SHP77 treated with DMSO at 0.1 percent for 48 hours (cell line): ENCODE results near the gene LRTM2.

Source experiments
- DNase-seq: peaks from one replicate; lab custom pipeline; 2025; lab: John Stamatoyannopoulos, UW

LRTM2 gene

GRCh38 chr12:1820191-1820895 is at the start of gene LRTM2:
Gene LRTM2, plus strand, starts transcription at chr12:1820565. Its CDS starts 7,584 bp downstream, at chr12:1828149.
- DNase-seq, result no peak

- no peak for DNase-seq
Measured at GRCh38 chr12:1773937-1774655, 46.3 kb upstream of the LRTM2 start.

GRCh38 chr12:1776170-1776921 is 44.0 kb upstream of the LRTM2 start:
- DNase-seq, result no peak

DNA sequence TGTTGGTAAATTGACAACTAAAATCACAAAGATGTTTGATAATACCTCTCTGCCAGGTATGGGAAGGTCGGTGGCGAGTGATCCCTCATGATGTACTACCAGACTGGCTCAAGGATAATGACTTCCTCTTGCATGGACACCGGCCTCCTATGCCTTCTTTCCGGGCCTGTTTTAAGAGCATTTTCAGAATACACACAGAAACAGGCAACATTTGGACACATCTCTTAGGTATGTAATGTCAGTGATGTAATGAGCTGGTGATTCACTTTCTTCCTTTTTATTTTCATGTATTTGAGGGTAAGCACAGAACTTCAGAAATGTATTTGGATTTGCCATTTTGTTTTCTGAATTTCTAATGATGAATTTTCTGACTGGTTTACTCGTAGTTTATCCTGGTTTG is 42.6 kb upstream of the LRTM2 start:
- DNase-seq, result no peak

GRCh38 chr12:1778911-1779310 is 41.5 kb upstream of the LRTM2 start:
- no peak for DNase-seq

DNA sequence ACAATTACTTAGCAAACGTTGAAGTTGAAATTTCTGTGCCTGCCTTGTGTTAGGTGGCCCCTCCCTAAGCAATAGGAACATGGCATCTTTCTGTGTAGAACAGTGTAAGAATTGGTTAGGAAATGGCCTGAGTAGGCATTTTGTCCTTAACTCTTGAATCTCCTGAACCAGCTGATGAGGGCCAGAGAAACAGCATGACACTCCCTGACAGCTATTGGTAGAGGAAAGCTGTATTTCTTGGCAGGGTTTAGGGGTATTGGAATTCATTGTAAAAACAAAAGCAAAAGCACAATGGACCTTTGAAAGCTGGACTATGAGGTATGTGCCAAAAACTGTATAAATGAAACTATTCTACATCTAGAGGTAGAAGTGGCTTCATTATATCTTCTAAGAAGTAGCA is 40.6 kb upstream of the LRTM2 start:
- no peak for DNase-seq

GRCh38 chr12:1781772-1782171 is 38.6 kb upstream of the LRTM2 start:
- DNase-seq, result no peak

- DNase-seq, result no peak
Measured at GRCh38 chr12:1782215-1782614, 38.1 kb upstream of the LRTM2 start.

- no peak for DNase-seq
Measured at GRCh38 chr12:1787714-1788113, 32.7 kb upstream of the LRTM2 start.

GRCh38 chr12:1790444-1790843 is 29.9 kb upstream of the LRTM2 start:
- DNase-seq, result no peak

DNA sequence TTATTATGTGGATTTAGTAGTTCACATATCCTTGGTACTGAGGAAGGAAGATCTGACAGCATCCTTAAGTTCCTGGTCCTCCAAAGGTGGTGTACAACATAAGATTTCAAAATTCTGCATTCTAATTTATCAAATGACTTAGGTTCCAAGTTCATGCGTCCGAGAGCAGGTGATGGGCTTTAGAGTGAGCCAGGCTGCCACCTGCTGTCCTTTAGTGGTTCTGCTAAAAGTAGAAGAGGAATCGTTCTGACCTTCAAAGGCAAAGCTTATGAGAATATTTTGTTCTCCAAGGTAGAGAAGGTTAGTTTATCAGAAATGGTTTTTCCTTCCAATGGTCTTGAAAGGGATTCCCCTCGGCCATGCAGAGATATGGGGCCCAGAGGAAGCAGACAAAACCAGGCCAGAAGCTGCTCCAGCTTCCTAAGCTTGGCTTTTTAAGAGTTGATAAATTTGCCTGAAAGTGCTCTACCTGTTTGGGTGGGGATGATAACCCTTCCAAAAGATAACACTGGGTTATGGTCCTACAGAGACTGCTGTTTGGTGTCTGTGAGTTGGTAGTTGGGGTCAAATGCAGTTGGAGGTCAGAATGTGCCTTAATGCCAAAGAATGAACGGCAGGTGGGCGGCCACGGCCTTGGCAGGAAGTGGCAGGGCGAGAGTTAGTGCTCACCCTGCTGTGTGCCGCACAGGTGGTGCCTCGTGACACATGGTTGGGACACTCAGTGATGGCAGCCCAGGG is 29.1 kb upstream of the LRTM2 start:
- DNase-seq, result peak; percentile 1

DNA sequence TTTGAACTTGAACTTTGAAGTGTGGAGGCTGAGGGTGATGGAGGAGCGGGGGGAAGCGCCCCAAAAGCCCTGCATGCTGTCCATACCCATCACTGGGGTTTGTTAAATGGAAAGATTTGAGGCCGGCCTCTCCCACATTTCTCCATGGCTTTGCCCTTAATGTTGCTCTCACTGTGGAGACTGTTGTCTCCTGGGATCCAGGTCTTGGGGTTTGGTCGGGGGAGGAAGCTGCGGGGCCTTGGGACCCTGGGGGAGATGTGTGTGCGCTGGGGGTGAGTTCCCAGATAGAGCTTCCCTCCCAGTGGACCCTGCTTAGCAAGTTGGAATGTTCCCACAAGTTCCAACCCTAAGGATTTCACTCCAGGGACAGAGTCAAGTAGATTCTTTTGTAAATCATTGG is 28.0 kb upstream of the LRTM2 start:
- no peak for DNase-seq

DNA sequence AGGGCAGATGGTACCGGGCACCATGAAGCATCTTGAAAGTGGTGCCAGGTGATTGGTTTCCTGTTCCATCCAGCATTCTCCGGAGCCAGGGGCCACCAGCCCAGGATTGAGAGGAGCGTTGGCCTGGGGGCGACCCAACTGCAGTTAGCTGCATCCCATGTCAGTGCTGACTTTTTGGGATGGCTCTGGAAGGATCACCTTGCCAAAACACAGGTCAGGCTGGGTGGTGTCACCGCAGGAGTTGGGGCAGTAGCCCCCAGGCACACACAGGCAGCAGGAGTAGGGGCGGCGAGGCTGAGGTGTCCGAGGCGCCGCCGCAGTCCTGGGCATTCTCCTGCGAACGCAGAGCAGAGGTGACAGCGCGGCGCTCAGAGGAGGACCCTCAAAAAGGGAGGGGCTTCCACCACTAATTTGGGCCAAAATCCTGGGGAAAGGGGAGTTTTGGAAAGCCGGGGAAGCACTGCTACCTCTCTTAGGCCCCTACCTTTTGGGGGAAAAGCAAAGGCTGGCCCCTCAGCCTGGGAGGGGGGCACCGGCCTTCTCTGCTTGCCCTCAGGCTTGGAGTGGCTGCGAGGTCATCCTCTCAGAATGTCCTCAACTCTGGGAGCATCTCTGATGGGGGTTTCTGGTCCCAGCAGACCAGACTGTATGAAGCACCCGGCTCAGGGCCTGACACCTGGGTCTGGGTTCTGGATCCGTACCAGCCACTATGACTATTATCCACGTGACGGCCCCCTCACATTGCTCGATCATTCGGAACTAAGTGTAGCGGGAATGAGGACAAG is 26.7 kb upstream of the LRTM2 start:
- DNase-seq, result no peak

GRCh38 chr12:1794440-1795090 is 25.8 kb upstream of the LRTM2 start:
- no peak for DNase-seq

- no peak for DNase-seq
Measured at GRCh38 chr12:1795221-1795784, 25.1 kb upstream of the LRTM2 start.

DNA sequence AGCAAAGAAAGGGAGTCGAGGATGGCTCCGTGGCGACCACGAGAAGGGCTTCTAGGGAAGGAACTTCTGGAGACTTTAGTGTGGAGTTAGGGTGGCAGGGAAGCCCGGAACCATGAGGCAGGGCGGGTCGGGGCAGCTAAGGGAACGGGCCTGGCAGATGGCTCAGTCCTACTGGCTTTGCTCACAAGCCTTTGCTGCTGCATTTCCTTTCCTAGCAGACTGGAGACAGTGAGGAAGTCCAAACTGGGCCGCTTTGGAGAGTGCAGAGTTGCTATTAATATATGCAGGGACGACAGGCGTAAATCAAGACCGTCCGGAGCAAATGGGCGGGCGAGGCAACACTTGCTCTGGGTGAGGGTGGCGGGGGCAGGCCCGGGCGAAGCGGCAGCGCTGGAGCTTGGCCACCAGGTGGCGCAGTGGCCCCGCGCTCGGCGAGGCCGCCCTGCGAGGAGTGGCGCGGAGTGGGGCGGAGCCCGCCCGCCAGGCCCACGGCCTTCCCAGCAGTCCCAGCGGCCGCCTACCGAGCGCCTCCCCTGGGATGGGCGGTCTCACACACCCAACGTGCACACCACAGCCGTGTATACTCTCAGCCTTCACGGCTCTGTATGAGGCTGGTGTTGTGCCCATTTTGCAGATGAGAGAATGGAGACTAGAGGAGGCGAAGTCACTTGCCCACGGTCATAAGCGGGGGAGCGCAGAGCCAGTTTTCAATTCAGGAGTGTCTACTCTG is 24.4 kb upstream of the LRTM2 start:
- peak; percentile 5 for DNase-seq

- DNase-seq, result no peak
Measured at GRCh38 chr12:1796515-1797010, 23.8 kb upstream of the LRTM2 start.

DNA sequence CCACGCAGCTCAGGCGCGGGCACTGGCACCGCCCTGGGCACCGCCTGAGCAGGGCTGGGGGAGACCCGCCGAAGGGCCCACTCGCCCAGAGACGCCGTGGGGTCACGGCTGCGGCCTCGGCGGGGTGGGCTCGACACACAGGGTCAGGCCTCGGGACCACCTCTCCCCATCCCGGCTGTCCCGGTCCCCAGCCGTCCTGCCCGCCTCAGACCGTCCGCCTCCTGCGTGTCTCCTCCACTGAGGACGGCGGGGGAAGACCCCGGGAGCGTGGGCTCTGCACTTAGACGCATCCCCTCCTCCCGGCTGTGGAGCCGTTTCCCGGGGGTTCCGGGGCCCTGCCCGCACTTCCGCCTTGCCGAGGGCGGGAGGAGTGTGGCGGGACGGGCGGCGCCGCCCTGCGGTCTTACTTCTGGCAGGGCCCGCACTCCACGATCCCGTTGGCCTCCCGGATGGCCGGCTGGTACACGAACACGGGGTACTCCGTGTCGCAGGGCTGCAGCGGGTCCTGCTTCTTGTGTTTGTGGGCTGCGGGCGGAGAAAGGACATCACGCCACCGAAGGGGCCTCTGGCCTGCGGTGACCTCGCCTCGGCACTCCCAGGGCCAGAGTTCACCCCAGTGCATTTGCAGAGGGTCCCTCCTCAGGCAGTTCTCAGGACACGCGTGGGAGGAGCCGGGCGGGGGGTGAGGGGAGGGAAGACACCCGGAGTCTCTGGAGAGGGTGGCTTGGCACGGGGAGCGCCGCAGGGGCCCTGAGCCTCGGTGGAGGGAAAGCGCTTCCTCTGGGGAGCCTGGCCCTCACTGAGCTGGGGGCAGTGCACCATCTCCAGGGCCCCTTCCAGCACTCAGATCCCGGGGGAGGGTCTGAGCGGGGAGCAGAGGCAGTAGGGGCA is 23.1 kb upstream of the LRTM2 start:
- DNase-seq, result no peak
